PFSK-1 (cell line): Measurements from ENCODE around the gene RPS15.

Experiments
- POLR2AphosphoS5 ChIP-seq: IDR thresholded peaks from 2 replicates; pipeline ENCODE4 v1.6.1; 2012; ENCODE audit warnings: low read depth, mild to moderate bottlenecking, control low read depth, low read length, moderate library complexity
- REST ChIP-seq, 2 experiments: IDR thresholded peaks; 2 replicates each; pipeline versions ENCODE4 v1.6.1 to v1.8.0; 2011 to 2012; ENCODE audit warnings: low read depth in 2 of 2, low read length in 2 of 2, control low read depth in 1 of 2, inconsistent platforms in 1 of 2, mild to moderate bottlenecking in 1 of 2, moderate library complexity in 1 of 2; ENCODE audit not compliant: insufficient read depth in 1 of 2
- SIN3A ChIP-seq: IDR thresholded peaks from 2 replicates; pipeline ENCODE4 v1.6.1; 2012; ENCODE audit warnings: mild to moderate bottlenecking, low read length, moderate library complexity, borderline replicate concordance; ENCODE audit not compliant: insufficient read depth
- TAF1 ChIP-seq: IDR thresholded peaks from 2 replicates; pipeline ENCODE4 v1.6.1; 2012; ENCODE audit warnings: low read length, control low read depth, borderline replicate concordance; ENCODE audit not compliant: insufficient read depth

DNA sequence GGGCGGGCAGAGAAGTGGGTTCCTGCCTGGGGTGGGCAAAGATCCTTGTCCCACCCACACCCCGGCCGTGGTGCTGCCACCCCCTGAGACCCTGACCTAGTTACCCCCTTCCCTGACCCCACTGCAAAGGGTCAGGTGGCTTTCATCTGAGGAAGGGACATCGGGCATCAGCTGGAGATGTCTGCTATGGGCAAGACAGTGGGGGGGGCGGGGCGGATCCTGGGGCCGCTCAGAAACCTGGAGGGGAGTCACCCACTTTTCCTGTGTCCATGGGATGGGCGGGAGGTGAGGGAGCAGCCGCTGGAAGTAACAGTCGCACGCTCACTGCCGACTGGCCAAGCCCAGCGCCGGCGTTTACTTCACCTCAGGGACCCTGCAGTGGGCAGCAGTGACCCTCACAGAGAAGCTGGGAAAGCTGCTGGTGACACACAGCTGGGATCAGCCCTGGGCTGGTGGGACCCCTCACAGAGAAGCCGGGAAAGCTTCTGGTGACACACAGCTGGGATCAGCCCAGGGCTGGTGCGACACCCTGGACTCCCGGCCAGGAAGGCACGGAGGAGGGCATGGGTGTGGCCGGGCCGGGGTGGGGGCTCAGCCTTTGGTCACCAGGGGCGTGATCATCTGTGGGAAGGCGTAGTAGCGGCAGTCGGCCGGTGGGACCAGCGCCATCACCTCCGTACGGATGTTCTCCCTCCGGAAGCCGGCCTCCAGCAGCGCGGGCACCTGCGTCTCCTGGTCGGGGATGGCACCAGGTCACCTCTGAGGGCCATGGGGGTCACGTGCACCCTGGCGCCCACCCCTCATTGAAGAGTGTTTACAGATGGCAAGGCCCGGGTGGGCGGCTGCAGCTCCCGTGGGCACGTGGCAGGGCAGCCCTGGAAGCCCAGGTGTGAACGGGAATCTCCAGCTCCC lies 41.2 kb upstream of the RPS15 start:
- no peak for TF ChIP-seq REST (IDR thresholded peaks at IDR 0.05; ENCODE audit: insufficient read depth in 1 of 2, low read depth in 2 of 2, low read length in 2 of 2)
- no peak for TF ChIP-seq SIN3A
- peak; percentile 47 for TF ChIP-seq POLR2AphosphoS5
- TF ChIP-seq TAF1: no peak
